Urothelium cell line (cell line): ENCODE results near the gene METTL26.
"Not testable (repeated sequence)": the region's sequence is repeated elsewhere in the genome, so short reads cannot be mapped to it uniquely, and the experiment has no call there.

Source experiments
- DNase-seq: peaks from one replicate; pipeline ENCODE4 v3.0.0; 2011; ENCODE audit warnings: low spot score, mixed read lengths
- FAIRE-seq: peaks from 2 replicates; lab custom pipeline; 2011; peaks lifted over from hg19 to GRCh38; lab: Jason Lieb, UNC

Gene METTL26

DNA sequence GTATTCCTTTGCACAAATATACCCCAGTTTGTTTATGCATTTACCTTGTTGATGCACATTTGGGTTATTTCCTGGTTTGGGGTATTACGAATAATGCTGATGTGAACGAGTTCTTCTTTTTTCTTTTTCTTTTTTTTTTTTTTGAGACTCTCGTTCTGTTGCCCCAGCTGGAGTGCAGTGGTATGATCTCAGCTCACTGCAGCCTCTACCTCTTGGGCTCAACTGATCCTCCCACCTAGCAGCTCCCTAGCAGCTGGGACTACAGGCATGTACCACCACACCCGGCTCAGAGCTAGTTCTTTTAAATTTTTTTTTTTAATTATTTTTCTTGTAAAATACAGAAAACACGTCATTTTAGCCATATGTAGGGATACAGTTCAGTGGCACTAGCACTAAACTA is 32.2 kb downstream of the METTL26 start:
- FAIRE-seq (no peak), DNase-seq (no peak)

DNA sequence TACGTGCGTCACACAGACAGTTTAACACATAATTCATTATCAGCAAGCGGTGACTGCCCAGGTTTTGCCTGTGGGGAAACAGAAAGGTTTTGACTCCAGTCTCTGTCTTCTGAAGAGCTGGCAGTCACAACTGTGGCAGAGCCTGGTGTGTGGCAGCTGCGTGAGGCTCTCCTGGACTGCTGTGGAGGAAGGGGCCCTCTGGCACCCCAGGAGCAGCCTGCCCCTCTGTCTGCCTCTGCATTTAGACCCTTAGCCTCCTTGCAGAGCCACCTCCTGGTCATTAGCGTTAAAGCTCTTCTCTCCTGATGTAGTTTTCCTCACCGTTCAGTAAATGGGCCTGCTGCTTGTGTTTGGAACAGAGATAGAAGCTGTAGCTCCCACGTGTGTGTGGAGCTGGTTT is 35.3 kb downstream of the METTL26 start:
- DNase-seq (no peak), FAIRE-seq (no peak)

DNA sequence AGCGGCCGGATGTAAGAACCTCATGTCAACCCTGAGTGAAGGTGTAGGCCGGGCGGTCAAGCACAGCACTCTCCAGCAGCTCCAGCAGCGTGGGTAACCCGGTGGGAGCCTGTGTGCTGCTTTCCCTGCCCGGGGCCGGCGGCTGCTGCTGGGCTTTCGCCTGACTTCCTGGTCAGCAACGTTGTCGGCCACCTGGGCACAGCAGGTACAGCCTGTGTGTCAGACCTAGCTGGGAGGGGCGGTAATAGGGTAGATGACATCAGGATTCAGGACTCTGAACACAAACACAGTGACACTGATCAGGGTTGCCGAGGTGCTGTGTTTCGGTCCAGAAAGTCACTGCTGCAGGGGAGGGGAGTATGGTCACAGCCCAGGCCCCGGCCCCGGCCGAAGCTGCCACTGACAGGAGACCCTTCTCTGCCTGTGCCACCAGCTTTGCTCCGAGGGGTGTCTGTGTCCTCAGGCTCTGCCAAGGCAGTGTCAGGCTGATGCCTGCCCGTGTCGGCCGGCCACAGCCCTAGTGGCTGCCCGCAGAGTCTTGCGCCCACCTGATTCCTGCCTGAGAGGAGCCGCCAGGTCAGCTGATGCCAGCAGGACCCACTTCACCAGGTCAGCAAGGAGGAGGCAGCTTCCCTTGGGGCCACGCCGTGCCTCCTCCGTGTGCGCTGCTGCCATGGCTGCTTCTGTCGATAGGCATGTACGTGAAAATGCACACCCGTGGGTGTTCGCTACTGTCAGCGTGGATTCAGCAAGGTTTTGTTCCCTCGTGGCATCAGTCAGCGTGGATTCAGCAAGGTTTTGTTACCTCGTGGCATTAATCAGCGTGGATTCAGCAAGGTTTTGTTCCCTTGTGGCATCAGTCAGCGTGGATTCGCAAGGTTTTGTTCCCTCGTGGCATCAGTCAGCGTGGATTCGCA is 37.0 kb downstream of the METTL26 start:
- no peak for DNase-seq
- no peak for FAIRE-seq

DNA sequence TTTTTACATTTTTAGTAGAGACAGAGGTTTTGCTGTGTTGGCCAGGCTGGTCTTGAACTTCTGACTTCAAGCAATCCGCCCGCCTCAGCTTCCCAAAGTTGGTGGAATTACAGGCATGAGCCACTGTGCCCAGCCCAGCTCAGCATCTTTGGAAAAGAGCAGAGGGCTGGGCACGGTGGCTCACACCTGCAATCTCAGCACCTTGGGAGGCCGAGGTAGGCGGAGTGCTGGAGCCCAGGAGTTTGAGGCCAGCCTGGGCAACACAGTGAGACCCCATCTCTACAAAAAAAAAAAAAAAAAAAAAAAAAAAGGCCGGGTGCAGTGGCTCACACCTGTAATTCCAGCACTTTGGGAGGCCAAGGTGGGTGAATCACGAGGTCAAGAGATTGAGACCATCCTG is 38.5 kb downstream of the METTL26 start:
- FAIRE-seq, DNase-seq: not testable (repeated sequence)

DNA sequence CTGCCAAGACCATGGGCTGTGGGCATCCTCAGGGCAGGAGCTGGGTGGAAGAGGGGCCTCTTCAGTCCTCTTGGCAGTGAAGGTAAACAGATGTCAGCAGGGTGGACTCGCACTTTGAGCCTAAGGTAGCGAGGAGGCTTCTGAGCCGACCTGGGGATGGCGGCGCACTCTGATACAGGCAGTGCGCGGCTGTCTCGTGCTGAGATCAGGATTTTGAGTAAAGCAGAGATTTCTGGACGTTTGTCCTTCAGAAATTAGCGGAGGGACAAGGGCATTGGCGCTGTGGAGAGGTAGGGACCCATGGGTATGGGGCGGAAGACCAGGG is 39.4 kb downstream of the METTL26 start:
- no peak for DNase-seq
- FAIRE-seq: no peak

DNA sequence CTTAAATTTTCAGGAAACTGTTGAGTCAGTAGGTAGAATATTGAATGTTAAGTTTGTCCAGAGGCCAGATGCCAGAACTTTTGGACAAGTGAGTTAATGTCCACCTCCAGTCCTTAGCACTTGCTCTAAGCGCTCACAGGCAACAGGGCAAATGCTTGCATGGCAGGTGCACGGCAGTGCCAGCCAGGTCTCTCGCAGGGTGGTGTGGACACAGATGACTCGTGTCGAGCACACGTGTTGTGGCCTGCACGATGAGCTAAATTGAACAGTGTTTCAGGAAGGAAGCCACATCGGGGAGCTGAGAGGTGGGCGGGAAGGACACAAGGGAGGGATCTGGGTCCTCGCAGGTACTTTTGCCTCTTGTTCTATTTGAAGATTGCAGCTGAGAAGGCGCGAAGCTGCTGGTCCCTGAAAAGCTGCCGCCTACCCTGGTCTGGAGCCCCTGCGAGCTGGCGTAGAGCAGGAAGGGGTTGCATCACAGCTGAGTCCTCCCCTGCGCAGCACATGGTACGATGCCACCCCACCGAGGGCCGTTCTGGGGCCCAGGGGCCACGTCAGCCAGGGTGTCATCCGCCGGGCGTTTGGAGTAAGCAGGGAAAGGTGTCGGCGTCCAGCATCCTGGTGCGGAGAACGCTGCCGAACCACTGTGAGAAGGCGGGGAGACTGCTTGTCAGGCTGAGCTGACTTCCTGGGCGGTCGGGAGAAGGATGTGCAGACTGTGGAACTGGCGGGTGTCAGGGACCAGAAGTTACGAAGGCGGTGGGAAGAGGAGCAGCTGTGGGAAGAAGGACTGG is 40.0 kb downstream of the METTL26 start:
- no peak for DNase-seq

DNA sequence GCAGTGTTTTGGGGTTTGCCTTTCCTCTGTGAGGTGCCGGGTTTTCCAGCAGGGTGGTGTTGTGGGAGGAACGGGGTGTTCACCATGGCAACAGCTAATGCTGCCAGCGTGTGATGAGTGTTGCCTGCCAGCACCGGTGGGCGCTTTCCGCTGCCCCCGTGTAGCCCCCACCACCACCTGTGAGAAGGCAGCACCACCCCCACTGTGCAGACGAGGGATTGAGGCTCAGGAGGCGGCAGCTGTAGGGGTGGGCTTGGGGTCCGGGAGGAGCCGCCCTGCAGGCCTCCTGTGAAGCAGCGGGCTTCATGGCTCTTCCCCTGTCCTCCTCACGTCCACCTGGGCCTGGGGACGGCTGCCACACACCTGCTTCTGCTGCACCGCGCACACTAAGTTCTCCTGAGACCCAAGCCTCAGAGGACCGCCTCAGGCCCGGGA is 41.0 kb downstream of the METTL26 start:
- DNase-seq: no peak
- FAIRE-seq: no peak

More for the DNA sequence above, 40.0 kb downstream of the METTL26 start:
- FAIRE-seq: no peak

DNA sequence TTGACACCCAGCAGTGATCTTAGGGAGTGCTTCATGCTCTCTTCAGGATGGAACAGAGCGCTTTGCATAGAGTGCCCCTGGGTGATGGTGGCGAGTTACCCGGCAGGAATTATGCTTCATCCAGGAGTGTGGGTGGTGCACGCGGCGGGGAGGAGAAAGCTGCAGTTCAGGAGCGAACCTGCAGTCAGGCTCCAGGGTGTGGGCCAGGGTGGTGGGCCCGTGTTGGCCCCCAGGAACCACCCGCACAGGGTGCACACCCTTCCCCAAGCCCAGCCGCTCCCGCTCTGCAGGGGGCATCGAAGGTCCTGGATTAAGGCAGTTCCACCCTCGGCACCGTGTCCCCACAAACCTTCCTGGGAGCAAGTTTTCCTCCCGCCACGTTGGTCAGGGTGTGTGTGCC is 42.3 kb downstream of the METTL26 start:
- DNase-seq (no peak), FAIRE-seq (no peak)

DNA sequence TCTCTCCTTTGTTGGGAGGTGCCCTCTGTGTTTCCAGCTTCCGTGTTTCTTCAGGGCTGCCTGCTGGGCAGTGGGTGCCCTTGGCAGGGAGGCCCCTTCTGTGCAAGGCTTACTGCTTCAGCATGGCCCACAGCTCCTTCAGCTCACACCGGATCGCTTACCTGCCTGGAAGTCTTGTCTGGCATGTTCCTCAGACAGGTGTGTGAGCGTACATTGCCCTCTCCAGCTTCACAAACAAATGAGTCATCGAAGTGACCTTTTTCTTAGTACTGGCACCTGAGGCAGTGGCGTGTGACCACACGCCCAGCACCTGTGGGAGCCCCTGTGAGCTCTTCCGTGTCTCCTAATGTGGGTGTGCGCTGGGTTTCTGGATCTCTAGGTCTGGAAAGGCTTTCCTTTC is 42.7 kb downstream of the METTL26 start:
- FAIRE-seq: no peak
- no peak for DNase-seq

DNA sequence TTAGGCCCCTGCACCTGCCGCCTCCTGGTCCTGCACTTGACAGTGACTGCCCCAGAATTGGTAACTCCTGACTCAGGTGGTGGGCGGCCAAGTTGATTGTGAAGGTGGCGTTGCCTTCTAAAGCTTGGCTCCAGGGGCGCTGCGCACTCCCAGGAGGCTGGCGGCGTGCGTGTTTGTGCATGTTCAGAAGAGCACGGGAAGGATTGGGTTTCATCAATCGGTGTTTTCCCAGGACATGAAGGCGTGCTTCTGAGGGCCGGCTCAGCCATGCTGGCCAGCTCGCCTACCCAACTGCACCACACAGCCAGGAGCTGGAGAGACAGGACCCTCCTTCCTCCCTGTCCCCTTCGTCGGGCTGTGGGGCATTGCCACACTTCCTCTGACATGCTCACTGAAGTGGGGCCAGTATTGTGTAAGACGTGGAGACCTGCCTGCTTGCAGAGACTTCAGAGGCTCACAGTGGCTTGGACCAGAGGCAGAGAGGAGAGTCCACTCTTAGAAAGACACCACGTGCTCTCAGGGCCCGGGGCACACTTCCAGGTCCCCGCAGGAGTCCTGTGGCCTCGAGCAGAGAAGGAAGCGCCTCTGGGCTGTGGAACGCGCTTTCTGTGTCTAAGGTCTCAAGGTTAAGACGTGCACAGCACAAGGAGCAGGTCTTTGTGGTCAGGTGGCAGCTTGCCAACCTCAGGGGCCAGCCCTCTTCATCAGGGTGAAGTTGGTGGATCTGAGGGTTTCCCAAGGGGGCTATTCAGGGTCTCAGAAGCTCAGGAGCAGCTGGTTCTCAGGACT is 43.4 kb downstream of the METTL26 start:
- FAIRE-seq (no peak), DNase-seq (no peak)

DNA sequence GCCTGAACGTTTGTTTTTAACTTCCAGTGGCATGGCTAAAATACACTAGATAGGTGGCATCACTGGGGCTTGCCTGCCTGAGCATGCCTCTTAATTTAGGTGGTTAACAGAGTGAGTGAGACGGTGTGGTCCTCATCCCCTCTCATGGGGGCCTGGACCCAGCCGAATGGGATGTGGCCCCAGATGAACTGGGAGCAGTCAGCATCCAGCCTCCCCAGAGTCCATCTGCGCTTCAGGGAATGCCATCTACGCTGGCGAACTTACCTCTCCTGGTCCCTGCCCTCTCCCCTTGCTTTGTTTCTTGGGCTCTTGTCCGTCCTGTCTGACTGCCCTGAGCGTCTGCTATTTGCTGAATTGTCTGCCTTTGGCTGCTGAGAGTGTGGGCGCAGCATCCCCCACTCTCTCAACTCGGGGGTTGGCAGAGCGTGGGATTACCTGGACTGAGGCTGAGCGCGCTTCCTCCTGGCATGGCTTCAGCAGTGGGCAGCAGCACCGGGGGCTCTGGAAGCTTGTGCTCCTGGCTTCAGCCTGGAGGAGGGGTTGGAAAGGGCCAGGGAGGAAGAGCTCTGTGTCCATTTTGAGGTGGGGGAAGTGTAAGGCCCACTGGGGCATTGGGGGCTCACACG is 44.1 kb downstream of the METTL26 start:
- DNase-seq (no peak), FAIRE-seq (no peak)

DNA sequence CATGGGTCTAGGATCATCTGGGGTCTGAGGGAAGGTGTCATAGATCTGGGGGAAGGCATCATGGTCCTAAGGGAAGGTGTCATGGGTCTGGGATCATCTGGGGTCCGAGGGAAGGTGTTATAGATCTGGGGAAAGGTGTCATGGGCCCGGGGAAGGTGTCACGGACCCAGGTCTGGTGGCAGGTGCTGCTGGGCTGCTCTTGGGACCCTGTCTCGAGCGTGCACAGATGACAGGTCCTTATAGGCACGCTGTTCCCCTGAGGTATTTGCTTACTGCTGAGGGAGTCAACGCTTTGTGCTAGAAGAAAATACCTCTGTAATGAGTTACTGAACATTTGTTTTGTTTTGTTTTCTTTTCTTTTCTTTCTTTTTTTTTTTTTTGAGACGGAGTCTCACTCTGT is 44.9 kb downstream of the METTL26 start:
- FAIRE-seq (no peak), DNase-seq (no peak)

DNA sequence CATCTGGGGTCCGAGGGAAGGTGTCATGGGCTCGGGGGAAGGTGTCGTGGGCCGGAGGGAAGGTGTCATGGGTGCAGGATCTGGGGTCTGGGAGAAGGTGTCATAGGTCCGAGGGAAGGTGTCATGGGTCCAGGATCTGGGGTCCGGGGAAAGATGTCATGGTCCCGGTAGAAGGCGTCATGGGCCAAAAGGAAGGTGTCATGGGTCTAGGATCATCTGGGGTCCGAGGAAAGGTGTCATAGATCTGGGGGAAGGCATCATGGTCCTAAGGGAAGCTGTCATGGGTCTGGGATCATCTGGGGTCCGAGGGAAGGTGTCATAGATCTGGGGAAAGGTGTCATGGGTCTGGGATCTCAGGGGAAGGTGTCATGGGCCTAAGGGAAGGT is 45.3 kb downstream of the METTL26 start:
- DNase-seq (no peak), FAIRE-seq (no peak)

DNA sequence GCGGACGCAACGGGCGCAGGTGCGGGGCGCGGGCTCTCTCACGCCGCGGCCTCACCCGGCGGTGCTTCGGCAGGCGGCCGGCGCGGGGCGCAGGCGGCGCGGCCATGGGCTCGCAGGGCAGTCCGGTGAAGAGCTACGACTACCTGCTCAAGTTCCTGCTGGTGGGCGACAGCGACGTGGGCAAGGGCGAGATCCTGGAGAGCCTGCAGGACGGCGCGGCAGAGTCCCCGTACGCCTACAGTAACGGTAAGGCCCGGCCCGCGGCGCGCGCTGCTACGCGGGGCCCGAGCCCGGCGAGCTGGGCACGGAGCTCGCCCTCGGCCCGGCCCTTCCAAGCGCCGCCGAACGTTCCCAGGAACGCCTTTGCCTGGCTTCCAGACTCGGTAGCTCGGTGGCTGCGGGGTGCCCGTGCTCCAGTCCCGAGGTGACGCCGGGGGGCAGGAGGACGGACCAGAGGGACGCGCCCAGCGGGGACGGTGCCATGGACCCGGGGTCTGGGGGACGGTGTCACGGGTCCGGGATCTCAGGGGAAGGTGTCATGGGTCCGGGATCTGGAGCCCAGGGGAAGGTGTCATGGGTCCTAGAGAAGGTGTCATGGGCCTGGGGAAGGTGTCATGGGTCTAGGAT is 45.8 kb downstream of the METTL26 start:
- FAIRE-seq (no peak), DNase-seq (no peak)

DNA sequence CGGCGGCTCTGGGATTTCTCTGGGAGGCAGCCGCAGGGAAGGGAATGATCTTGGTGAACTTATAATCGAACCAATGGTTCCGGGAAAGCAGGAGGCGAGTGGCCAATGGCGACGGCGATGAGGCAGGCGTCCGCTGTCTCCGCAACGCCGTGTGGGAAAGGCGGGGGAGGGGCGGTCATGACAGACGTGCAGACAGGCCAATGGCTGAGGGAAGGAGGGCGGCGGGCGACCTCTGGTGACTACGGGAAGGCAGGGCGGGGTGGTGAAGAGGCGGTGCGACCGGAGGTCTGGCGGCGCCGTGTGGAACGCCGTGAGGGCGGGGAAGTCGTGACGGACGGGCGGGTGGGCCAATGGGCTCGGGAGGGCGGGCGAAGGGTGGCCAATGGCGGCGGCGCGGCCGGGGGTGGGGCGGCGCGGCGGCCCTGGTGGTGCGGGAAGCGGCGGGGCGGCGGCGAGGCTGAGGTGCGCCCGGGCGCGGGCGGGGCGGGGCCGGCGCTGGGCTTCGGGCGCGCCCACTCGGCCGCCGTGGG is 46.4 kb downstream of the METTL26 start, which contains the start of gene RAB40C:
Gene RAB40C, plus strand, starts transcription at position 409 of the 530 bp plus-strand sequence. CDS start 226 bp downstream, outside the sequence.
- peak; percentile 81 for FAIRE-seq
- peak; percentile 99 for DNase-seq

DNA sequence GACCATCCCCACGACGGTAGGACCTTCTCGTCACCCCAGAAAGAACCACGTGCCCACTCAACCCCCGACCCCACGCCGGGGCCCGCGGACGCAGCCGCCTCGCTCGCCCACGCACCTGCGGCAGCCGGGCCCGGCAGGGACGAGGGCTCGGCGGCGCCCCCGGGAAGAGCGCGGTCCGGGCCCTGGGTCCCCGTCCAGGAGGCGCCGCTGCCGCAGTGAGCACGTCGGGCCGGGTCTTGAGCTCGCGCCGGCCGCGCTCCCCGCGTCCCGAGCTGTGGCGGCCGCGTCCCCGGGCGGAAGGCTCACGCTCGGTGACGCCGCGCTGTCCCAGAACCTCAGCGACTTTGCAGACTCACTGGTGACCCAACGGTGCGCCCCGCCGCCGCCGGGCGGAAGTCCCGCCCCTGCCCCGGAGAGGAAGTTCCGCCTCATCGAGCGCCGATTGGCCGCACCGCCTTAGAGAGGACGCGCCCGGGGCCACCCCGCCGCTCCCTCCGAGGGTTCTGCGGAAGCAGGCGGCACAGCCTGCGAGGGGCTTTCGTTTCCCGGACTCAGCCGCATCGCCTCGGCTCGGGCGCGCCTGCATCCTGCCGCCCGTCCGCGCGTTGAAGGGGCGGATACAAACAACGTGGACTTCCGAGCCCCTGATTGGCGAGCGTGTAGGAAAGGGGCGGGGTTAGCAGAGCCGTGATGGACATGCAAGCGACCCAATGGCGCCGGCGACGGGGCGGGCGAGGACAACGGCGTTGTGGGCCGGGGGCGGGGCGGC is 47.0 kb downstream of the METTL26 start:
- DNase-seq: peak; percentile 94
- no peak for FAIRE-seq

DNA sequence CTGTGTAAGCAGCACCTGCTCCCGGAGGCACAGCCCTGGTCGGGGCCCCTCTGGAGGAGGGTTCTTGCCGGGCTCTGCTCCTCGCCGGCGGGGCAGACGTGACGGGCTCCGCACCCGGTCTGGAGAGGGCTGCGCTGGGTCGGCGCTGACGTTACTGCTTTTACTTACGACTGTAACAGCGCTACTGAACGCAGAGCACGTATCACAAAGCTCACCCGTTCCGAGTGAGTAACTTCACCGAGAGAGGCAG is 47.5 kb downstream of the METTL26 start:
- DNase-seq: no peak
- FAIRE-seq: no peak

DNA sequence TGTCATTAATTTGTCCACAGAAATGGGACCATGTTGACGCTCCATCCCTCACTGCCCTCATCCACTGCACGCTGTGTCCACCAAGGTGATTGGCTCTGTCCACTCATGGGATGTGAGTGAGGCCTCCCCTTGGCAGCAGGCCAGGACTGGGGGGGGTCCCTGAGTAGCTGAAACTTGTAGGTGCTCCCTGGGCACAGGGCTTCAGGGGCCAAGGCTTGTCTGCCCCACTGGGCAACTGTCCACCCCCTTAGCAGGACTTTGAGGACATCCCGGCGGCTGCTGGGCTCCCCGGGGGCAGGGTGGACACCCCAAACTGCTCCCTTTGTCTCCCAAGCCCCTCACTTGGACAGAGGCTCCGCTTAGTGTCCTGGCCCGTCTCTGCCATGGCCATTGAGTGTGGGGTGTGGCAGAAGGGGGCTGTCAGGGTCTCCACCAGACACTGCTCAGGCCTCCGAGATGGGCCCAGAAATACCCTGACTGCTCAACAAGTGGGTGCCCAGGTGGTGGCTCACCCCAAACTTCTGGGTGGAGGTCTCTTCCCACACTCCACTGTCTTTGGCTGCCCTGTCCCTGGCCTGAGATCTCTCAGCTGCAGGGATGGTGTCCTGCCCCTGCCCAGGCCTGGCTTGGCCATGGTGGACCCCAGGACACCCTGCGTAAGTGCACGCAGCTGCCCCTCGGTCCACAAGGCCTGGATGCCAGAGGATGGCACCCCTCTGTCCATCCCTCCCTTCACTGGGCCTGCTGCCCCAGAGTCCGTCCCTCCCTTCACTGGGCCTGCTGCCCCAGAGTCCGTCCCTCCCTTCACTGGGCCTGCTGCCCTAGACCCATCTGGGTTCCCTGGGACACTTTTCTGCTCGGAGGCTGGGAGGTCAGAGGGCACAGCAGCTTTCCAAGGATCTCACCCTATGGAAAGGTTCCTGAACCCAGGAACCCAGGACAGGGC is 49.2 kb downstream of the METTL26 start:
- DNase-seq: no peak
- FAIRE-seq: no peak
